NCI-H2107 treated with DMSO at 0.1 percent for 48 hours (cell line): Measurements from ENCODE around the gene PRPF18.
"Not testable (repeated sequence)": the region's sequence is repeated elsewhere in the genome, so short reads cannot be mapped to it uniquely, and the experiment has no call there.

ENCODE experiments used
- DNase-seq: peaks from one replicate; lab custom pipeline; 2025; ENCODE audit not compliant: unreplicated experiment; lab: John Stamatoyannopoulos, UW

The PRPF18 gene

GRCh38 chr10:13586676-13587355, at the start of gene PRPF18:
Gene PRPF18 (plus strand): TSS chr10:13586965. CDS start chr10:13587087, 122 bp downstream.
- peak; percentile 73 for DNase-seq

GRCh38 chr10:13537985-13538384, 48.8 kb upstream of the PRPF18 start:
- DNase-seq: not testable (repeated sequence)

- no peak for DNase-seq
Measured at GRCh38 chr10:13542533-13542932, 44.2 kb upstream of the PRPF18 start.

- no peak for DNase-seq
Measured at GRCh38 chr10:13550802-13551201, 36.0 kb upstream of the PRPF18 start.

- no peak for DNase-seq
Measured at GRCh38 chr10:13555884-13556510, 30.8 kb upstream of the PRPF18 start.

- DNase-seq: no peak
Measured at GRCh38 chr10:13559124-13559700, 27.6 kb upstream of the PRPF18 start.

GRCh38 chr10:13560597-13560996, 26.2 kb upstream of the PRPF18 start:
- no peak for DNase-seq

GRCh38 chr10:13563481-13564445, 23.0 kb upstream of the PRPF18 start:
- no peak for DNase-seq

- DNase-seq: no peak
Measured at GRCh38 chr10:13564576-13564975, 22.2 kb upstream of the PRPF18 start.

GRCh38 chr10:13567030-13567429, 19.7 kb upstream of the PRPF18 start:
- no peak for DNase-seq

GRCh38 chr10:13571541-13571940, 15.2 kb upstream of the PRPF18 start:
- no peak for DNase-seq

- DNase-seq: no peak
Measured at GRCh38 chr10:13573960-13574359, 12.8 kb upstream of the PRPF18 start.

- no peak for DNase-seq
Measured at GRCh38 chr10:13585195-13585751, 1.5 kb upstream of the PRPF18 start.

GRCh38 chr10:13585943-13586342, 822 bp upstream of the PRPF18 start:
- DNase-seq: no peak

- DNase-seq: no peak
Measured at GRCh38 chr10:13587391-13587790, 626 bp downstream of the PRPF18 start.

- no peak for DNase-seq
Measured at GRCh38 chr10:13589316-13589715, 2.6 kb downstream of the PRPF18 start.

- DNase-seq: no peak
Measured at GRCh38 chr10:13590886-13591285, 4.1 kb downstream of the PRPF18 start.

GRCh38 chr10:13592306-13592705, 5.5 kb downstream of the PRPF18 start:
- peak; percentile 29 for DNase-seq

- peak; percentile 30 for DNase-seq
Measured at GRCh38 chr10:13593535-13593934, 6.8 kb downstream of the PRPF18 start.

- DNase-seq: no peak
Measured at GRCh38 chr10:13594641-13595040, 7.9 kb downstream of the PRPF18 start.

- DNase-seq: no peak
Measured at GRCh38 chr10:13597909-13598308, 11.1 kb downstream of the PRPF18 start.
